ENCODE results near the gene MANBA.
"Not testable (repeated sequence)": the region's sequence is repeated elsewhere in the genome, so short reads cannot be mapped to it uniquely, and the experiment has no call there.

MANBA gene

GRCh38 chr4:102730968-102731533 is 29.7 kb downstream of the MANBA start:
- in situ Hi-C loops (cut with MboI; ENCODE audit: low sequenced_read_pairs, unreplicated experiment): no loop called here
- TF ChIP-seq CTCF (IDR thresholded peaks at IDR 0.05; ENCODE audit: borderline replicate concordance, control extremely low read depth, extremely low read depth, insufficient read depth, missing control alignments): no peak

GRCh38 chr4:102729486-102729885 is 31.3 kb downstream of the MANBA start:
- in situ Hi-C loops (cut with MboI; ENCODE audit: low sequenced_read_pairs, unreplicated experiment); DNase-seq (ENCODE audit: low spot score): not testable (repeated sequence)

More at GRCh38 chr4:102730968-102731533, 29.7 kb downstream of the MANBA start:
- DNase-seq (ENCODE audit: low spot score): no peak

GRCh38 chr4:102726919-102727318 is 33.8 kb downstream of the MANBA start:
- in situ Hi-C loops (cut with MboI; ENCODE audit: low sequenced_read_pairs, unreplicated experiment); DNase-seq (ENCODE audit: low spot score): not testable (repeated sequence)

GRCh38 chr4:102726068-102726467 is 34.7 kb downstream of the MANBA start:
- in situ Hi-C loops (cut with MboI; ENCODE audit: low sequenced_read_pairs, unreplicated experiment): no loop called here
- DNase-seq (ENCODE audit: low spot score): no peak
- no peak for TF ChIP-seq CTCF (IDR thresholded peaks at IDR 0.05; ENCODE audit: borderline replicate concordance, control extremely low read depth, extremely low read depth, insufficient read depth, missing control alignments)

GRCh38 chr4:102725229-102725628 is 35.5 kb downstream of the MANBA start:
- DNase-seq (ENCODE audit: low spot score): no peak
- in situ Hi-C loops (cut with MboI; ENCODE audit: low sequenced_read_pairs, unreplicated experiment): no loop called here
- TF ChIP-seq CTCF (IDR thresholded peaks at IDR 0.05; ENCODE audit: borderline replicate concordance, control extremely low read depth, extremely low read depth, insufficient read depth, missing control alignments): no peak

- in situ Hi-C loops (cut with MboI; ENCODE audit: low sequenced_read_pairs, unreplicated experiment): no loop called here
- TF ChIP-seq CTCF (IDR thresholded peaks at IDR 0.05; ENCODE audit: borderline replicate concordance, control extremely low read depth, extremely low read depth, insufficient read depth, missing control alignments): no peak
- DNase-seq (ENCODE audit: low spot score): no peak
Observed at GRCh38 chr4:102723511-102723910, 37.3 kb downstream of the MANBA start.

GRCh38 chr4:102722740-102723139 is 38.0 kb downstream of the MANBA start:
- DNase-seq (ENCODE audit: low spot score): no peak
- in situ Hi-C loops (cut with MboI; ENCODE audit: low sequenced_read_pairs, unreplicated experiment): no loop called here
- no peak for TF ChIP-seq CTCF (IDR thresholded peaks at IDR 0.05; ENCODE audit: borderline replicate concordance, control extremely low read depth, extremely low read depth, insufficient read depth, missing control alignments)

GRCh38 chr4:102718833-102719575 is 41.8 kb downstream of the MANBA start:
- DNase-seq (ENCODE audit: low spot score); in situ Hi-C loops (cut with MboI; ENCODE audit: low sequenced_read_pairs, unreplicated experiment): not testable (repeated sequence)
